HG03354 (cell line): ENCODE results near the gene KRT2.

Experiments used
- ATAC-seq: cut with Tn5 transposase; IDR thresholded peaks from one replicate; pipeline ENCODE4 v1.9.1; 2021; ENCODE audit warnings: mild to moderate bottlenecking; ENCODE audit not compliant: unreplicated experiment, poor library complexity, severe bottlenecking

KRT2 gene

GRCh38 chr12:52627395-52628110 is 24.5 kb downstream of the KRT2 start:
- ATAC-seq: no peak

DNA sequence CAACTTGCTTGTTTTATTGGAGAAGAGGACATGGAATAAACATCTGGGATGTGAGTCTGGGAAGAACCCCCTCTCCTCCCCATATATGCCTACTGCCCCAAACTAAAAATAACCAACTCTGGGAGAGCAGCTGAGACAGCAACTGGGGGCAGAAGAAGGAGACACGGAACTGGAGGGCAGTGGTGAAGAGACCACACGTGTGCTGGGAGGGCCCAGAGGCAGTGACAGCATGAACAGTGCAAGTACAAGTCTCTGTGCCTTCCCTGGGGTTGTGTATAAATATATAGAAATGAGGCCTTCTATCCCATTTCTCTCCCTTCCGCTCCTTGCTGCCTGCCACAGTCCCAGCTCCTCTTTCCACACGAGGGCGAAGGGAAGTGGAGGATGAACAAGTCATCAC is 29.7 kb downstream of the KRT2 start:
- ATAC-seq: no peak

GRCh38 chr12:52618866-52619265 is 33.1 kb downstream of the KRT2 start:
- ATAC-seq: no peak

GRCh38 chr12:52618216-52618615 is 33.8 kb downstream of the KRT2 start, which contains the start of gene KRT73:
TSS of gene KRT73 (minus strand) at chr12:52618559. CDS start at chr12:52618524, 35 bp downstream.
- ATAC-seq: no peak

DNA sequence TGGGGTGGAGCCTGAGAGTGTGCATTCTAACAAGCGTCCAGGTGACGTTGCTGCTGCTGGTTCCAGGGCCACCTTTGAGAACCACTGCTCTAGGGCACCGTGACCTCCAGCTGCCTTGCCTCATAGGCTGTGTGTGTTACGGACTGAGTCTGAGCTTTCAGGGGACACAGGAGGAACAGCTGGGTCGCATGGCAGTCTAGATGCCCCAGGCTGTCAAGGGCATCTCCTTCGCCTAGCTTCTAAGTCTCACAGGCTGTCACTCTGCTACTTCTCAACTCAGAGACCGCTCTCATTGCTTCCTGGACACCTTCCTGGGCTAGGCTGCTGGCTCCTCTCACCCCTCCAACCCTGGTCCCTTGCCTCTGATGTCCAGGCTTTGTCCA is 34.6 kb downstream of the KRT2 start:
- no peak for ATAC-seq

- ATAC-seq: no peak
Measured at GRCh38 chr12:52616680-52617402, 35.2 kb downstream of the KRT2 start.

DNA sequence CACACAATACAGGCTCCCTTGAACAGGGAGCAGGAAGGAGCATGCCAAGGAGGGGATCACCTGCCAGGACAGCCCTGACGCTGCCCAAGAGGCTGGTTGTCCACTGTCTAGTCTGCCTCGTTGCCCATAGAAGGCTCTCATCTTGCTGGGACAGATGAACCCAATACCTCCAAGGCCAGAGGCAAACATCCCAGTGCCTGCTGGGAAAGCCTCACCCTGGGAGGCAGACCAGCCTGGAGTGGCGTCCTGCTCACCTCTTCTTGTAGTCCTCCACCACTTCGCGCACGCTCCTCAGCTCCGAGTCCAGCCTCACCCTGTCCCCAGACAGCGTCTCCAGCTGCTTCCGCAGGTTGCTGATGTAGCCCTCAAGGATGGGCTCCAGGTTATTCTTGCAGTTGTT is 36.1 kb downstream of the KRT2 start:
- ATAC-seq: no peak

DNA sequence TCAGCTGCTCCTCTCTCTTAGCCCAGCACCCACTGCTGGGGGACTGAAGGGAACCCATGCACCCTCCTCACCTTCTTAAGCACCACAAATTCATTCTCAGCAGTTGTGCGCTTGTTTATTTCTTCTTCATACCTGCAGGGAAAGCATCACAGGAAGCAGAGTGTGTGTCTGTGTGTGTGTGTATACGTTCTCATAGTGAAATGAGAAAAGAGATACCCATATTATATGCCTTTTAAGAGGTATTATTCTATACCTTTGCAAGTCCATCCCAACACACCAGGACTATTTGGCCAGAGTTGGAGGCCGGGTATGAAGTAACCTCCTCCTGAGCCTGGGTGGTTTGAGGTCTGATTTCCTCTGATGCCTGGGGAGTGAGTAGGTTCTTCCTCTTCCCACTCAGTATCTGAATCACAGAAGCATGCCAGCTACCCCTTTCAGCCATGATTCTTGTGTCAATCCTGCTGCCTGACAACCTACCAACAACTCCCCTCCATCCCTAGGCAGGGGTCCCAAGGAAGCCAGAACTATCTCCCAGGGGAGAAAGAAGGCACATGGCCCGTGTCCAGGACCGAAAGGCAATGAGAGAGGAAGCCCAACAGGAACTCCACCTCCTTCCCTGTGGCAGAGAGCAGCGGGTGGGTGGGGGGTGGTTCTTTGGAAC is 36.7 kb downstream of the KRT2 start:
- ATAC-seq: no peak

- no peak for ATAC-seq
Measured at GRCh38 chr12:52614381-52615207, 37.4 kb downstream of the KRT2 start.

GRCh38 chr12:52613384-52614030 is 38.5 kb downstream of the KRT2 start:
- no peak for ATAC-seq

DNA sequence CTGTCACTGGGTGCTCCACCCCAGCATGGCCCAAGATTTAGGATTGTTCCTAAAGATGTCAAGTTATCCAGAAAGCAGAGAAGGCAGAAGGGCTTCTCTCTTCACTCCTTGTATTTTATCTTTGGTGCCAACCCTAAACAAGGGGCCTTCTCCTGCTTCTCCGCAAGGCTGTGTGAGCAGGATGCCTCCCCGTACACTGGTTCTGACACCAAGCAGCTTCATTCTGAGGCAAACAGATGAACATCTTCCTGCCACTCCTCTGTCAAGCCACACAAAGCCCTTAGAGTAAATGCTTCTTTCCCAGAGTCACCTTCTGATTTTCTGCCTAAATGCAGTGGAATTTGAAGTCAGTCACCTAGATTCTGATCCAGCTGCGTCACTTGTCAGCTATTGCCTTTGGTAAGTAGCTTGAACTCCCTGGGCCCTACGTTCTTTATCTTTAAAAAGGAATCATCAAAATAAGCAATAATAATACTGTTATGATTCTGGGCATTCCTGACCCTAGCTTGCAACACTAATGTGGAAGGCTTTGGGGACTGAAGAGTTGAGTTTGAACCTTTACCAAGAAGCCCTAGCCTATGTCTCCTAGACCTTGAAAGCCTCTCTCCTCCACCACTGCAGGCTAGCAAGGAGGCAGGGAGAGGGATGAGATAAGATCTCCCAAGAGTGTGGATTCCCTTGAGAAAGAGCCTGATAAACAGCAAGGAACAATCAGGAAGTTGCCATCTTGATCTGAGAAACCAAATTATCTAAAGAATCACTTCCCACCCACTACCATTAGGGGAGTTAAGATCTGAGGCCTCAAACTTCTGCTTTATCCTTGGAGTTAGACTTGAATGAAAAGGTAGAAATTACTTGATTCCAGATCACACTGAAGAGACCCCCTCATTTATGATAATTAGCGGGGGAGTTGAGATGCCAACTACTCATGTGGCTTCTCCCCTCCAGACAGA is 39.3 kb downstream of the KRT2 start:
- ATAC-seq: no peak

DNA sequence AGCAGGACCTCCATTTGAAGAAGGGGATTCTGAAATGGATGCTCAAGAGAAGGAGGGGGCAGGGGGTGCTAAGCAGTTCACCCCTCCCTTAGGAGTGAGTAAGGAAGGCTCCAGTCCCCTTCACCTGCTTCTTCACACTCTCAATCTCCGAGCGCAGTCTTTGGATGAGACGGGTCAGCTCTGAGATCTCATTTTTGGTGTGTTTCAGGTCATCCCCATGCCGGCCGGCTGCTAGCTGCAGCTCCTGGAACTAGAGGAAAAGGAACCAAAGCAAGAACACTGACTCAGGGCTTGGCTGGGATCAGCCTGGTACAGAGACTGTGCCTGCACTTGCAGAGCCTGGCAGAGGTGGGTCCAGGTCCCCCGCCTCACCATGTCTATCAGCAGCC is 40.9 kb downstream of the KRT2 start:
- no peak for ATAC-seq

DNA sequence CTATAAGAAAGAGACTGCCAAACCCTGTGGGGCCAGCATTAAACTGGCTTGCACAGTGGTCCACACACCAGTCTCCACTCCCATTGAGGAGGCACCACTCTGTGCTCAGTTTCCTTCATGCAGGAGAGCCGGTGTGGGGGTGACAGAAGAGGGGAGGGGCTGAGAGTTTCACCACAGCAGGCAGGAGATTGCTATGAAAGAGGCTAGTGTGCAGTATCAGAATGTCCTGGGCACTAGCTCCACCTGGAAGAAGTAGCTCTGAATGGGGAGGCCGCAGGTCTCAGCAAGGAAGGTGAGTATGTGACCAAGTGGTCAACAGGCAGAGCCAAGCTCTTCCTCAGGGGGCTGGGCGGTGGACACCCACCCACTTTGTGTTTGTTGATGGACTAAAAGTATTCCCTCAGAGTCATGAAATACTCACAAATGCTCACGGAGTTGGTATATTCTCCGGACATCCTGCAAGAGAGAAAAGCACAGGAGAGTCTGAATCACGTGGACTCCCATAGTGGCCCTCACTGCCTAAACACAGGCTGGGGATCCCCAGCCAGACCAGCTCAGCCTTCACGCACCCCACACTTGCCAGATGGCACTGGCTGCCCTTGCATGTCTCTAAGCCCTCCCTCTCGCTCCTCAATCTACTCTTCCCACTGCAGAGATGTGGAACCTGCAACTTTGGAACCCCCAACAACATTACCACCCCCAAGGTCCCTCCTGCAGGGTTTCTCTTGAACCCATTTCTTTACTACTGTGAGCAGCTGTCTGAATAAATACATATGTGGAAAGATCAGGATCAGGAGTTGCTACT is 43.0 kb downstream of the KRT2 start:
- ATAC-seq: no peak

DNA sequence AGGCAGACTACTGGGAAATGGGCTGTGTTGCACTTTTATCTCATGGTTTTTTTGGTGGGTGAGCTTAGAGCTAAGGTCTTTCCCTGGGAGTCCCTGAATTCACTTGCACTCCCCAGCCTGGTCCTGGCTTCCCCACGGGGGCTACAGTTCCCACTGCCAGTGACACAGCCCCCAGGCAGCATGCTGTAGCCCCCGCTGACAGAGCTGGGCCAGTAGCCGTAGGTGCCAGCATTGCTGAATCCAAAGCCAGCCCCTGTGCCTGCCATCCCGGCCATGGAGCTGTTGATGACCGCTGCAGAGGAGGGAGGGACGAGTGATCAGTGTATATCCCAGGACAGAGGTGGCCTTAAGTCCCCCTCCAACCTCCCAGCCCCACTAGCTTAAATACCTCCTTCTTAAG is 43.9 kb downstream of the KRT2 start:
- no peak for ATAC-seq

DNA sequence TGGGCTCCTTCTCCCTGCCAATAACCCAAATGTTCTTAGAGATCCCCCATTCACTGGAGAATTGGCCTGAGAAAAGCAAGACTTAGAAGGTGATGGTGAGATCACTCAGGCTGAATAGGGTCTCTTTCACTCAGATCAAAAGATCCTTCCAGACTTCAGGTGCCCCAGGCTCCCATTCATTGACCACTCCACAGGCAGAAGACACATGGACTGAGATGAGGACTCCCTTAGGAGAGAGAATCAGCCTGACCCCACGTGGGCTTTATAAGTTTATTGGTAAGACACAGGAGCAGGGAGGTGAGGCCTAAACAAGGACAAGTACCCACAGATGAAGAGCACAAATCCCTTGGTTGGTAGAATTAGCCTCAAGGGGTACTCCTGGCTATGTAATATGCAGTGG is 44.7 kb downstream of the KRT2 start:
- no peak for ATAC-seq

- no peak for ATAC-seq
Measured at GRCh38 chr12:52606581-52607218, 45.3 kb downstream of the KRT2 start.

DNA sequence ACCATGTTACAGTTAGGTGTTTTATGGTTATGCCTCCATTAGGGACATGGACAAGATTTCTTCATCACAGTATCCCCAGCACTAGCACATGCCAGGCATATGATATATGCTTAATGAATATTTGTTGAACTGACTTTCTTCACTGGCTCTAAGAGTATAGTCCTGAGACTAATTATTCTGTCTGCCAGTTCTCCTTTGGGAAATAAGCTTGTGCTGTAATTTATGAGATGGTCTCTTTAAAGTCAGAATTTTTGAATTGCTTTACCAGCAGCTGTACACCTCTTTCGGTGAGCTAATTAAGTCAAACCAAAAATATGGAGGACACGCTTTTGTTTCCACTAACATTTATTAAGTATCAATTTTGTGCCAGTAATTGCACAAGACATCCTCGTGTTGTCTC is 45.9 kb downstream of the KRT2 start:
- ATAC-seq: no peak
